ENCODE results near the gene CHN1.

- TF ChIP-seq POLR2AphosphoS5 (IDR thresholded peaks at IDR 0.05; ENCODE audit: low read depth, low read length) (no peak), POLR2A (IDR thresholded peaks at IDR 0.05; ENCODE audit: low read depth, low read length) (no peak), TAF1 (IDR thresholded peaks at IDR 0.05; ENCODE audit: low read depth, low read length) (no peak), SPI1 (IDR thresholded peaks at IDR 0.05; ENCODE audit: low read depth, low read length) (no peak), PAX5 (IDR thresholded peaks at IDR 0.05; ENCODE audit: insufficient read depth, low read length, severe bottlenecking) (no peak), POU2F2 (IDR thresholded peaks at IDR 0.05; ENCODE audit: low read depth, low read length) (no peak)
These were observed 32.8 kb upstream of the CHN1 start for GRCh38 chr2:175037941-175038340.

Data from GM12891 (cell line).